IPS DF 19.7 (cell line): ENCODE data around the gene RAB4B.
"Not testable (repeated sequence)": the region's sequence is repeated elsewhere in the genome, so short reads cannot be mapped to it uniquely, and the experiment has no call there.

Experiments
- DNase-seq: peaks from one replicate; pipeline ENCODE4 v3.0.0-alpha.2; 2013; ENCODE audit warnings: low read depth, low spot score

RAB4B gene, protein sequence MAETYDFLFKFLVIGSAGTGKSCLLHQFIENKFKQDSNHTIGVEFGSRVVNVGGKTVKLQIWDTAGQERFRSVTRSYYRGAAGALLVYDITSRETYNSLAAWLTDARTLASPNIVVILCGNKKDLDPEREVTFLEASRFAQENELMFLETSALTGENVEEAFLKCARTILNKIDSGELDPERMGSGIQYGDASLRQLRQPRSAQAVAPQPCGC

GRCh38 chr19:40777937-40778705, at the start of gene RAB4B:
Gene RAB4B, plus strand, starts transcription at chr19:40778247. Its CDS starts 129 bp downstream, at chr19:40778376.
- DNase-seq, result peak; percentile 99

GRCh38 chr19:40730065-40730464, 48.0 kb upstream of the RAB4B start:
- not testable (repeated sequence) for DNase-seq

- not testable (repeated sequence) for DNase-seq
Measured at GRCh38 chr19:40732304-40732703, 45.7 kb upstream of the RAB4B start.

GRCh38 chr19:40733149-40733548, 44.9 kb upstream of the RAB4B start:
- DNase-seq, result no peak

GRCh38 chr19:40735013-40735771, 42.9 kb upstream of the RAB4B start:
- no peak for DNase-seq

GRCh38 chr19:40736661-40737060, 41.4 kb upstream of the RAB4B start:
- DNase-seq, result no peak

DNA sequence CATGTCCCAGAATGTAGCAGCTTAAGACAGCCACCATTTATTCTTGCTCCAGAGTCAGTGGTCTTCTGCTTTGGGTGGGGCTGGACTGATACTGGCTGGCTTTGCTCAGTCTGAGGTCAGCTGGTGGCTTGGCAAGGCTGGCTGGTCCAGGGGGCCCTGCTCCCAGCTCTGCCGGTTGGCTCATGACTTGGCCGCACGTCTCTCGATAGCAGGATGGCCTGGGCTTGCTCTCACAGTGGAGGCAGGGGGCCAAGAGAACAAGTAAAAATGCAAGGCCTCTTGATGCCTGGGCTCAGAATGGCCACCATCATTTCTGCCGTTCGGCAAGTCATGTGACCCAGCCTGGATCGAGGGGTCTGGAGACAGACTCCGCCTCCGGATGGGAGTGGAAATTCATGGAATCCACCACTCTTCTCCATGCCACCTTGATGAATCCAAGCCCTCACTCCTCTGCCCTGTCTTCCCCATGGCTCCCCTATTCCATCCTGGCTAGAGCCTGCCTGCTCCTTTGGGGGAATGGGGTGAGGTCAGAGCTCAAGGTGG, 40.9 kb upstream of the RAB4B start:
- DNase-seq, result no peak

DNA sequence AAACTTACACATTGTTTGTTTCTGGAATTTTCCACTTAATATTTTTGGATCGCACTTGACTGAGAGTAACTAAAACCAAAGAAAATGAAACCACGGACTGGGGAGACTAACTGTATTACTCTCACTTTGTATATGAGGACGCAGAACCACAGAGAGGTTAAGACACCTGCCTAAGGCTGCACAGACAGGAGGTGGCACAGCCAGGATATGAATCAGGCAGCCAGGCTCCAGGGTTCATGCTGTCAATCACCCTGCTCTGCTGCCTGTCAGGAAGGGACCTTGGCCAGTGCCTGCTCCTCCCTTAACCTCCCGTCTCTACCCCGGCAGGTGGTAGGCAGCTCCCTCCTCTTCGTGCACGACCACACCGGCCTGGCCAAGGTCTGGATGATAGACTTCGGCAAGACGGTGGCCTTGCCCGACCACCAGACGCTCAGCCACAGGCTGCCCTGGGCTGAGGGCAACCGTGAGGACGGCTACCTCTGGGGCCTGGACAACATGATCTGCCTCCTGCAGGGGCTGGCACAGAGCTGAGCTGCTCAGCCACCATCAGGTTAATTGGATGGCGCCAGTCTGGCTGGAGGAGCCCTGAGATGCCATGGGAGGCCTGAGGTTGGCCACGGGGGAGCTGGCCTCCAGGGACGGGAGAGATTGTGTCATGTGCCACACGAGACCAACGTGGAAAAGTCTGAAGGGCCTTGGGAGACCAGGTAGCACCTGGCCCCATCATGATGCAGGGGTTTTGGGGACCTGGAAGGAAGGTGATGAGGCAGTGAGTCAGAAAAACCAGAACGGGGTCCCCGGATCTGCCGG, 38.8 kb upstream of the RAB4B start:
- no peak for DNase-seq

- DNase-seq, result no peak
Measured at GRCh38 chr19:40739871-40740703, 38.0 kb upstream of the RAB4B start.

DNA sequence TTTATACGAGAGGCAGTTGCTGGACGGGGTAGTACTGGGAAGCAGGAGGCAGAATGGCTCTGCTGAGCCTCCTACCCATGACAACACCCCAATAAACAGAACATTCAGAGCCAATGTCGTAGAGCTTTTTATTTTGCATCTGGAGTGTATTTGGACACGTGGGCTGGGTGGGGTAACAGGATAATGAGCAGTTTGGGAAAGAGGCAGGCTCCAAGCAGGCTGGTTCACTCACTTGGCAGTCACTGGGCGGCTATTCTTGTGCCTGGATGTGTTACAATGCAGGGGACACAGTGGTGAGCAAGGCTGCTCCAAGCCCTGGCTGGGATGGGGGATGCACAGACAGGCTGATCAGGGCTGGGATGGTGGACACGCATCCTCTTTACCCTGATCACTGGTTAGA, 37.3 kb upstream of the RAB4B start:
- DNase-seq, result no peak

GRCh38 chr19:40741527-40742390, 36.3 kb upstream of the RAB4B start:
- no peak for DNase-seq

- no peak for DNase-seq
Measured at GRCh38 chr19:40742477-40742876, 35.6 kb upstream of the RAB4B start.

- no peak for DNase-seq
Measured at GRCh38 chr19:40742886-40743285, 35.2 kb upstream of the RAB4B start.

GRCh38 chr19:40743926-40744325, 34.1 kb upstream of the RAB4B start:
- no peak for DNase-seq

DNA sequence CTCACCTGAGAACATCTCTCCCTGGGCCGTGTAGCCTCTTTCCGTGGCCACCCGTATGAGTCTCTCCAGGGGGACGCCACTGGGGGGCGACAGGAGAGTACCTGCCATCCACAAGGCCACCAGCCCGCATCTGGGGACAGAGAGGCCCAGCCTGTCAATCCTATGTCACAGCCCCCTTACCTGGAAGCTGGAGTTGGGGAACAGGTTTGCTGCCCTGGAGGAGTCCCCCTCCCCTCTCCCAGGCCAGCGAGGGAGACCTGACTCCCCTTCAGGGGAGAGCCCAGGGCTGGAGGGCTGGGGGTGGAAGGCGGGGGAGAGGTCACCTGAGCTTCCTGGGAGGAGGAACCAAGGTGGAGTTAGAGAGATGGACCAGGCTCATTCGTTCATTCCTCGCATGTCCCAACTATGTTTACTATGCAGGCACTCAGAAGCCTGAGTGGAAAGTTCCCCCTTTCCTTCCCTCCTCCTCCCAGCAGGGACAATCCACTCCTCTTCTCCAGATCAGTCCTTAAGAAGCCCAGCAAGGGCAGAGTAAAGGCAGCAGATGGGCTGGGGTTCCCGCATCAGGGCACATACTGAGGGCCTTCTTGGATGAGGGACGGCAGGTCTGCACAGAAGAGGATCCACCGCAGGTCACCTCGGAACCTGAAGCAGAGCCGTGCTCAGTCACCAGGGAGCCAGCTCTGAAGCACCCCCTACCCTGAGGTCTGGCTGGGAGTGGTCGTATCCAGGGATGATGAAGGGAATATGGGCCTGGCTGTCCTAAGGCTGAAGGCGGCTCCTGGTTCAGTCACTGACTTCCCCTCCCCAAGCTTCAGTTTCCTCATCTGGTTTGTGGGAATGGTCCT, 33.3 kb upstream of the RAB4B start:
- no peak for DNase-seq

- DNase-seq, result no peak
Measured at GRCh38 chr19:40745402-40745780, 32.7 kb upstream of the RAB4B start.

DNA sequence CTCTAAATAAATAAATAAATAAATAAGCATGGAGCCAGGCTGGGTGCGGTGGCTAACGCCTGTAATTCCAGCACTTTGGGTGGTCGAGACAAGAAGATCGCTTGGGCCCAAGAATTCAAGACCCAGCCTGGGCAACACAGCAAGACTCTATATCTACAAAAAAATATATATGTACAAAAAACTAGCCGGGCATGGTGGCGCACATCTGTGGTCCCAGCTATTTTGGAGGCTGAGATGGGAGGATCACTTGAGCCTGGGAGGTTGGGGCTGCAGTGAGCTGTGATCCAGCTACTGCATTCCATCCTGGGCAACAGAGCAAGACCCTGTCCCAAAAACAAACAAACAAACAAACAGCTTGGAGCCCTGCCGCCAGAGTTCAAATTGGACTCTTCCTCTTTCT, 30.5 kb upstream of the RAB4B start:
- no peak for DNase-seq

GRCh38 chr19:40750058-40750873, 27.8 kb upstream of the RAB4B start, which contains the start of gene ACTMAP:
Gene ACTMAP, minus strand, starts transcription at chr19:40750477. Its CDS starts 674 bp downstream, at chr19:40749803.
- DNase-seq, result peak; percentile 98
